Sigmoid colon (tissue), 7 donors: Measurements from ENCODE around the gene DLX5. TPM values are rescaled to one million over a fixed set of nuclear protein-coding genes. Genes with fewer than 3 reads are reported as not detected.

Experiments used
- DNase-seq: peaks from one replicate; pipeline ENCODE4 v3.0.0-alpha.2; 2019
- H3K27ac ChIP-seq, 4 donors: fragments of 200-600 bp; sonication (generic); one replicate each; pipeline ENCODE4 v1.5.1; 2016 to 2019; ENCODE audit warnings: mild to moderate bottlenecking in 1 of 4
- H3K27me3 ChIP-seq, 3 donors: fragments of 200-600 bp; sonication (generic); one replicate each; pipeline ENCODE4 v1.5.1; 2019; ENCODE audit warnings: mild to moderate bottlenecking in 1 of 3
- H3K36me3 ChIP-seq, 4 donors: fragments of 200-600 bp; sonication (generic); one replicate each; pipeline ENCODE4 v1.5.1; 2016 to 2019
- H3K4me1 ChIP-seq, 4 donors: fragments of 200-600 bp; sonication (generic); one replicate each; pipeline ENCODE4 v1.5.1; 2017 to 2019
- H3K4me3 ChIP-seq, 4 donors: fragments of 200-600 bp; sonication (generic); one replicate each; pipeline ENCODE4 v1.5.1; 2017 to 2019; ENCODE audit warnings: mild to moderate bottlenecking in 2 of 4, moderate library complexity in 1 of 4
- H3K9me3 ChIP-seq, 4 donors: fragments of 200-600 bp in 3 of 4; sonication (generic) in 3 of 4; one replicate each; pipeline versions ENCODE4 v1.5.1 to v1.6.1; 2013 to 2019
- CTCF ChIP-seq, 4 experiments: fragments of 450-650 bp in 3 of 4; fragments of 200-600 bp in 1 of 4; IDR thresholded peaks; one replicate each; pipeline ENCODE4 v1.5.1; 2016 to 2019; ENCODE audit warnings: antibody characterized with exemption in 4 of 4, mild to moderate bottlenecking in 3 of 4, moderate library complexity in 2 of 4
- EP300 ChIP-seq, 4 donors: sonication (generic); formaldehyde crosslinking; IDR thresholded peaks; one replicate each; pipeline ENCODE4 v1.6.1; 2017; ENCODE audit warnings: antibody characterized with exemption in 4 of 4
- POLR2A ChIP-seq, 2 donors: fragments of 450-650 bp; IDR thresholded peaks; one replicate each; pipeline ENCODE4 v1.6.1; 2016; ENCODE audit warnings: antibody characterized with exemption in 2 of 2, mild to moderate bottlenecking in 2 of 2, moderate library complexity in 2 of 2
- POLR2AphosphoS5 ChIP-seq, 4 donors: sonication (generic); formaldehyde crosslinking; IDR thresholded peaks; one replicate each; pipeline ENCODE4 v1.6.1; 2017; ENCODE audit warnings: antibody characterized with exemption in 4 of 4
- WGBS, 2 donors: extraction: QIAGEN DNeasy Blood & Tissue Kit; methylation state at CpG; one replicate each; pipeline ENCODE4 v1.1.7; 2013; 5-methylcytosine and 5-hydroxymethylcytosine counted together
- intact Hi-C: fragments of 100-400 bp; cut with DNase I; formaldehyde crosslinking; loops from one replicate; pipeline ENCODE4 v1.15.1; 2023
- polyA plus RNA-seq, 3 donors: library from polyadenylated mRNA; stranded (reverse); fragments of 200-250 nt; gene quantifications; one replicate each; pipeline ENCODE4 v1.2.3, GENCODE V29; 2013
- total RNA-seq, 4 donors: library from RNA; depleted of rRNA; stranded (reverse); fragments of >200 nt; gene quantifications; one replicate each; pipeline ENCODE4 v1.1.0, GENCODE V29; 2016
- donor health status: healthy with polysubstance abuse.
- donor health status: Bipolar disorder and iron deficiency.
- donor health status: healthy.

DLX5 gene
- total and polyA plus RNA-seq, 7 donors, result 0.10 to 0.71 (median 0.41) TPM; not detected in 4

GRCh38 chr7:97014145-97014750 lies 10.4 kb downstream of the DLX5 start:
- H3K36me3 ChIP-seq, result no peaks in the 10 kb centered on the region
- intact Hi-C loops, result no loop called here
- peaks cover 58 to 100% (median 97%) of the 10 kb centered on the region in 3 donors for H3K27me3 ChIP-seq
- 11 to 15% methylated on average over 5 of the region's 5 CpGs for WGBS, 2 donors
- H3K27ac ChIP-seq, result no peak overlapping the region
- no peak overlapping the region for H3K4me3 ChIP-seq
- TF ChIP-seq POLR2AphosphoS5 (IDR thresholded peaks at IDR 0.05) (no peak), EP300 (IDR thresholded peaks at IDR 0.05) (no peak), POLR2A (IDR thresholded peaks at IDR 0.05) (no peak)
- no peaks in the 10 kb centered on the region for H3K9me3 ChIP-seq
- DNase-seq, result no peak
- peaks cover 0 to 28% (median 21%) of the 10 kb centered on the region in 4 donors for H3K4me1 ChIP-seq

GRCh38 chr7:97013845-97014134 lies 10.8 kb downstream of the DLX5 start:
- no peaks in the 10 kb centered on the region for H3K9me3 ChIP-seq
- peaks cover 0 to 28% (median 21%) of the 10 kb centered on the region in 4 donors for H3K4me1 ChIP-seq
- no peak overlapping the region for H3K27ac ChIP-seq
- WGBS, 2 donors, result 18 to 37% methylated on average over 1 of the region's 1 CpG
- no peak for TF ChIP-seq POLR2A (IDR thresholded peaks at IDR 0.05)
- H3K36me3 ChIP-seq, result no peaks in the 10 kb centered on the region
- H3K4me3 ChIP-seq, result no peak overlapping the region
- H3K27me3 ChIP-seq, result peaks cover 56 to 100% (median 96%) of the 10 kb centered on the region in 3 donors
- no peak for DNase-seq
- intact Hi-C loops, result no loop called here

GRCh38 chr7:97013134-97013844 lies 11.3 kb downstream of the DLX5 start:
- no peak for TF ChIP-seq CTCF (IDR thresholded peaks at IDR 0.05)
- no peak for TF ChIP-seq POLR2AphosphoS5 (IDR thresholded peaks at IDR 0.05)
- TF ChIP-seq EP300 (IDR thresholded peaks at IDR 0.05), result no peak
- no peak for TF ChIP-seq POLR2A (IDR thresholded peaks at IDR 0.05)
- no peak for DNase-seq
- Histone ChIP-seq H3K4me3 (no peak overlapping the region), H3K27ac (no peak overlapping the region), H3K4me1 (peaks cover 0 to 23% (median 17%) of the 10 kb centered on the region in 4 donors), H3K9me3 (no peaks in the 10 kb centered on the region), H3K36me3 (no peaks in the 10 kb centered on the region), H3K27me3 (peaks cover 52 to 100% (median 96%) of the 10 kb centered on the region in 3 donors)
- whole genome bisulfite sequencing, 2 donors, result 7 to 14% methylated on average over 20 of the region's 20 CpGs
- intact Hi-C loops, result no loop called here

GRCh38 chr7:97012365-97013133 lies 12.1 kb downstream of the DLX5 start:
- TF ChIP-seq POLR2AphosphoS5 (IDR thresholded peaks at IDR 0.05), result no peak
- Histone ChIP-seq H3K27me3 (peaks cover 51 to 100% (median 96%) of the 10 kb centered on the region in 3 donors), H3K4me3 (no peak overlapping the region), H3K9me3 (no peaks in the 10 kb centered on the region), H3K4me1 (peaks cover 0 to 15% (median 11%) of the 10 kb centered on the region in 4 donors), H3K36me3 (no peaks in the 10 kb centered on the region), H3K27ac (no peak overlapping the region)
- WGBS, 2 donors, result 9 to 11% methylated on average over 21 of the region's 21 CpGs
- intact Hi-C loops, result no loop called here
- no peak for DNase-seq

- Histone ChIP-seq H3K4me3 (no peak overlapping the region), H3K9me3 (no peaks in the 10 kb centered on the region), H3K4me1 (peaks cover 0 to 13% (median 10%) of the 10 kb centered on the region in 4 donors), H3K36me3 (no peaks in the 10 kb centered on the region), H3K27ac (no peak overlapping the region), H3K27me3 (peaks cover 51 to 100% (median 96%) of the 10 kb centered on the region in 3 donors)
- WGBS, 2 donors, result 15 to 17% methylated on average over 15 of the region's 15 CpGs
- intact Hi-C loops, result no loop called here
- TF ChIP-seq EP300 (IDR thresholded peaks at IDR 0.05) (no peak), CTCF (IDR thresholded peaks at IDR 0.05) (no peak), POLR2AphosphoS5 (IDR thresholded peaks at IDR 0.05) (no peak)
- no peak for DNase-seq
These were observed 12.9 kb downstream of the DLX5 start for GRCh38 chr7:97011536-97012364.
